Muscle of leg (tissue), 3 donors: Measurements from ENCODE around the gene SMIM45.
A peak's percentile ranks its signal among the peaks of the same experiment; 100 is the strongest.

ENCODE experiments used
- DNase-seq: peaks from one replicate; pipeline ENCODE4 v3.0.0; 2013
- H3K27ac ChIP-seq: one replicate; pipeline ENCODE4 v1.5.1; 2013; ENCODE audit warnings: mild to moderate bottlenecking, low read length, control low read depth
- H3K27me3 ChIP-seq: one replicate; pipeline ENCODE4 v1.6.1; 2013; ENCODE audit warnings: low read length; ENCODE audit not compliant: control insufficient read depth, insufficient read depth
- H3K36me3 ChIP-seq: one replicate; pipeline ENCODE4 v1.6.1; 2013; ENCODE audit warnings: low read length; ENCODE audit not compliant: control insufficient read depth, insufficient read depth
- H3K4me1 ChIP-seq: one replicate; pipeline ENCODE4 v1.6.1; 2013; ENCODE audit warnings: low read length; ENCODE audit not compliant: control insufficient read depth, insufficient read depth
- H3K4me3 ChIP-seq: one replicate; pipeline ENCODE4 v1.5.1; 2013; ENCODE audit warnings: low read length, control low read depth
- H3K9me3 ChIP-seq: replicated peaks from 2 replicates; pipeline ENCODE4 v1.6.1; 2013; ENCODE audit warnings: low read depth, low read length; ENCODE audit not compliant: control insufficient read depth
- WGBS: methylation state at CpG from one replicate; pipeline ENCODE4 v1.1.5; 2013; ENCODE audit warnings: missing lambda C conversion rate; ENCODE audit not compliant: insufficient coverage; 5-methylcytosine and 5-hydroxymethylcytosine counted together

The SMIM45 gene

GRCh38 chr22:41916745-41917358, 35.1 kb upstream of the SMIM45 start:
- 23% methylated on average over 7 of the region's 10 CpGs for WGBS
- Histone ChIP-seq H3K4me3 (no peak overlapping the region), H3K27ac (no peak overlapping the region), H3K9me3 (no peaks in the 10 kb centered on the region), H3K36me3 (no peaks in the 10 kb centered on the region), H3K4me1 (peaks cover 38% of the 10 kb centered on the region), H3K27me3 (peaks cover 85% of the 10 kb centered on the region)
- DNase-seq, result no peak

GRCh38 chr22:41917375-41917902, 34.5 kb upstream of the SMIM45 start:
- WGBS, result 66% methylated on average over 6 of the region's 11 CpGs
- Histone ChIP-seq H3K9me3 (no peaks in the 10 kb centered on the region), H3K27ac (no peak overlapping the region), H3K4me3 (no peak overlapping the region), H3K4me1 (peaks cover 38% of the 10 kb centered on the region), H3K27me3 (peaks cover 79% of the 10 kb centered on the region), H3K36me3 (no peaks in the 10 kb centered on the region)
- no peak for DNase-seq

GRCh38 chr22:41917903-41918791, 33.8 kb upstream of the SMIM45 start:
- WGBS, result 48% methylated on average over 15 of the region's 23 CpGs
- Histone ChIP-seq H3K4me3 (no peak overlapping the region), H3K27ac (no peak overlapping the region), H3K36me3 (no peaks in the 10 kb centered on the region), H3K9me3 (no peaks in the 10 kb centered on the region), H3K4me1 (peaks cover 38% of the 10 kb centered on the region), H3K27me3 (peaks cover 75% of the 10 kb centered on the region)
- peak; percentile 77 for DNase-seq

DNA sequence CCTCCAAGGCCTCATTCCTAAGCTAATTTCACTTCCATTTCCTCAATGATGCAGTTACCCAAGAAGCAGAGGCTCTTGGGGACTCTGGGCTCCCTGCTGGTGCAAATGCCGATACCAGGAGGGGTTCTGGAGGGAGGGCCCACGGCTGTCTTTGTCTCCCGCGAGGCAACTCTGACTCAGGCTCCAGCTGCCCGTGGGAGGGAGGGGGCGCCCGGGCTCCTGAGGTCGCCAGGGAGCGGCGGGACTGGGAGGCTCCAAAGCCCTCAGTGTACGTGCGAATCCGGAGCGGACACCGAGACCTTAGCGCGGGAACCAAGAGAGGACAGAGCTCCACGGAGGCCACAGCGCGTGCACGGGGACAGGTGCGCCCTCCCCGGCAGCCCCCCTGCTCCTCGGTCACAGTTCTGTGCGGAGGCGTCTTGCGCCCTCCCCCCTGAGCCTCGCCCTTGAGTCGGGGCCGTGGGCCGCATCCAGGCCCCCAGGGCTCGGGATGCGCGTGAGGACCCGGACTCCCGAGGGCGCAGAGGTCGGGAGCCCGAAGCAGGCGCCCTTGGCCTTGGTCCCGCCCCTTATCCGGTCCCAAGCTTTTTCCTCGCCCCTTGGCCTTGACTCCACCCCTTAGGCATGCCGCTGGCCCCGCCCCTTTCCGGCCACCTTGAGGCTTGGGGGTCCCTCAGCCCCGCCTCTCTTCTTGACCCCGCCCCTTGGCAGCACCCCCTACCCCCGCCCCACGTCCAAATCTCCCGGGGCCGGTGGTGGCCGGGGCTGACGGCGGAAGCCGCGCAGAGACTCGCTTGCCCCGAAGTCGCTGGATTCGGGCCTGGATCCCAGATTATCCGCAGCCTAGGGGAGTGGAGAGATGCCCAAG, 32.4 kb upstream of the SMIM45 start:
- Histone ChIP-seq H3K27me3 (peaks cover 68% of the 10 kb centered on the region), H3K4me3 (peak overlapping the region; percentile 38), H3K27ac (no peak overlapping the region), H3K36me3 (no peaks in the 10 kb centered on the region), H3K9me3 (no peaks in the 10 kb centered on the region), H3K4me1 (peaks cover 38% of the 10 kb centered on the region)
- peak; percentile 68 for DNase-seq
- 1% methylated on average over 59 of the region's 62 CpGs for WGBS

DNA sequence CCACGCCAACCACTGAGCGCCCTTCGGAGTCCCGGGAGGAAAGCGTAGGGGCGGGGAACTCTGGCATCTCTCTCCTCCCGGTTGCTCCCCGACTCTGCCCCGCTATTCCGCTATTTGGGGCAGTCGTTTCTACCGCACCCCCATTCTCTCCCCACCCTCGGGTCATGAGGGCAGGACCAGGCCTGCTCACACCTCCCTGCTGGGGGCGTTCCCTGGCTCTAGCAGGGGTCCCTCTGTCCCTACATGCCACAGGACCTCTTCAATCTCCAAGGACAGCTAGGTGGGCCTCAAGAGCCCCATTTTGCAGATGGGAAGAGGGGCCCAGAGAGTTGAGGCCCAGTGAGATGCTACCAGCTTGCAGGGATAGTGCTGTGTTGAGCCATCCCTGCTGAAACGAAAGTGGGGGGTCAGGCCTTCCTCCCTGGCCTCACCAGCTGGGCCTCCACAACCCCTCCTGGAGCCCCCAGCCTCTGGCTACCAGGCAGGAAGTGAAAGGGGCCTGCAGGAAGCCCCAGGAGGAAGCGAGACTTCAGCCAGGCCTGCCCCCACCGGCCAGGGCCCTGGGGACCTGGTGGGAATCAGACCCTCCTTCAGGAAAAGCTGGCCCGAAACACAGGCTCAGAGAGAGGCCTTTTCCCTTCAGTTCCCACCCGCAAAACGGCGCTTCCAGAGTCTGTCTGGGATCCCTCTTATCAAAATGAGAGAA, 31.5 kb upstream of the SMIM45 start:
- Histone ChIP-seq H3K4me1 (peaks cover 34% of the 10 kb centered on the region), H3K27ac (no peak overlapping the region), H3K9me3 (no peaks in the 10 kb centered on the region), H3K36me3 (no peaks in the 10 kb centered on the region), H3K4me3 (peak overlapping the region; percentile 38), H3K27me3 (peaks cover 69% of the 10 kb centered on the region)
- peak; percentile 58 for DNase-seq
- WGBS, result 20% methylated on average over 15 of the region's 21 CpGs

DNA sequence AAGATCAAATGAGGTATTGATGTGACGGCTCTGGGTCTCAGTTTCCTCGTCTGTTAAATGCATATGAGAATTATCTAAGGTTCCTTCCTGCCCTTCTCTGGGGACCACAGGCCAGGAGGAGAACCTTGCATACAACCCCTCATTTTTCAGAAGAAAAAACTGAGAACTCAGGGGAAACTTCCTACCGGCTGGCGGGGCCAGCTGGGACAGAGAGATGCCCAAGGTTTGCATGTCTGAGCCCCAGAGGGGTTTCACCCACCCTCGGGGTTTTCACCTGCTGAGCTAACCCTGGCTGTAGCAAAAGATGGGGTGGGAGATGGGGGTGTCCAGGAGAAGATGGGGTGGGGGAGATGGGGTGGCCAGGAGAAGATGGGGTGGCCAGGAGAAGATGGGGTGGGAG, 29.6 kb upstream of the SMIM45 start:
- Histone ChIP-seq H3K9me3 (no peaks in the 10 kb centered on the region), H3K27me3 (peaks cover 67% of the 10 kb centered on the region), H3K27ac (no peak overlapping the region), H3K4me1 (peaks cover 34% of the 10 kb centered on the region), H3K4me3 (no peak overlapping the region), H3K36me3 (no peaks in the 10 kb centered on the region)
- DNase-seq, result no peak
- 82% methylated on average over 3 of the region's 5 CpGs for WGBS

GRCh38 chr22:41922940-41923594, 28.9 kb upstream of the SMIM45 start:
- H3K9me3 ChIP-seq, result no peaks in the 10 kb centered on the region

GRCh38 chr22:41923595-41924276, 28.2 kb upstream of the SMIM45 start:
- Histone ChIP-seq H3K36me3 (no peaks in the 10 kb centered on the region), H3K9me3 (no peaks in the 10 kb centered on the region), H3K27ac (no peak overlapping the region), H3K27me3 (peaks cover 66% of the 10 kb centered on the region), H3K4me3 (no peak overlapping the region), H3K4me1 (peaks cover 26% of the 10 kb centered on the region)
- DNase-seq, result no peak
- WGBS, result 83% methylated on average over 12 of the region's 14 CpGs

More at GRCh38 chr22:41922940-41923594, 28.9 kb upstream of the SMIM45 start:
- Histone ChIP-seq H3K4me3 (no peak overlapping the region), H3K27me3 (peaks cover 66% of the 10 kb centered on the region), H3K27ac (no peak overlapping the region), H3K36me3 (no peaks in the 10 kb centered on the region), H3K4me1 (peaks cover 27% of the 10 kb centered on the region)
- no peak for DNase-seq
- 77% methylated on average over 4 of the region's 4 CpGs for WGBS
